DND-41 (cell line): ENCODE measurements around the gene GID8.

Experiments used
- EZH2 ChIP-seq: IDR thresholded peaks from 3 replicates; pipeline ENCODE4 v1.6.1; 2012; ENCODE audit warnings: borderline replicate concordance, low read depth, mild to moderate bottlenecking, moderate library complexity, low read length, inconsistent platforms; ENCODE audit not compliant: severe bottlenecking
- TF ChIP-seq, protein P1 (sequence below): IDR thresholded peaks from 2 replicates; pipeline ENCODE4 v1.5.1; 2012; ENCODE audit warnings: borderline replicate concordance, low read length, moderate library complexity, mild to moderate bottlenecking; ENCODE audit not compliant: poor library complexity, severe bottlenecking; ENCODE audit errors: extremely low read depth

DNA sequence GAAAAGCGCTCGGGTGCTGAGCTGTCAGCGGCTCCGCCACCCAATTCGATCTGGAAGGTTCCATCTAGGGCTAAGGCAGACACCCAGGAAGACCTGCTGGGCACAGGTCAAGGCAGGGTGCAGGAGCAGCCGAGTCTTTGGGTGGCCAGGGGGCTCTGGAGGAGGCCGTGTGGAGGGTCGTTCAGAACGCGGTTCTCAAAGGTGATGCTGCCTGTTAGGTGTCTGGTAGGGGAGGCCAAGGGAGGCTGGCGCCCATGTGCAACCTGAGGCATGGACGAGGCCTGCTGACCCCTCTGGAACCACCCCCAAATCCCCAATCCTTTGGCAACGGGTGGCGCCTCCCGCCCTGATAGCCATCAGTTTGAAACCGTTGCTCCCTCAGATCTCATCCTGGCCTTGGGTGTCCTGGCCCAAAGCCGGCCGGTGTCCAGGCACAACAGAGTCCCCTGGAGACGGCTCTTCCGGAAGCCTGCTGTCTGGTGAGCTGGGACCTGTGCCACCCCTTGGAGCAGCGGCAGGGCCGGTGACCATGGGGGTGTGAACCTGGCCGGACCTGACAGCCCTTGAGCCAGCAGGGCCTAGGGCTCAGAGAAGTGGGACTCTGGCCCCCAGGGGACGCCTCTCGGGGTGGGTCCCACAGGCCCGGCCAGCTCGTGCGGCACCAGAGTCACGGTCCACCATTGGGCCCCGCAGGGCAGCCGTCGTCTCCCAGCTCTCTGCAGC, 25.1 kb downstream of the GID8 start:
- TF ChIP-seq, protein P1, sequence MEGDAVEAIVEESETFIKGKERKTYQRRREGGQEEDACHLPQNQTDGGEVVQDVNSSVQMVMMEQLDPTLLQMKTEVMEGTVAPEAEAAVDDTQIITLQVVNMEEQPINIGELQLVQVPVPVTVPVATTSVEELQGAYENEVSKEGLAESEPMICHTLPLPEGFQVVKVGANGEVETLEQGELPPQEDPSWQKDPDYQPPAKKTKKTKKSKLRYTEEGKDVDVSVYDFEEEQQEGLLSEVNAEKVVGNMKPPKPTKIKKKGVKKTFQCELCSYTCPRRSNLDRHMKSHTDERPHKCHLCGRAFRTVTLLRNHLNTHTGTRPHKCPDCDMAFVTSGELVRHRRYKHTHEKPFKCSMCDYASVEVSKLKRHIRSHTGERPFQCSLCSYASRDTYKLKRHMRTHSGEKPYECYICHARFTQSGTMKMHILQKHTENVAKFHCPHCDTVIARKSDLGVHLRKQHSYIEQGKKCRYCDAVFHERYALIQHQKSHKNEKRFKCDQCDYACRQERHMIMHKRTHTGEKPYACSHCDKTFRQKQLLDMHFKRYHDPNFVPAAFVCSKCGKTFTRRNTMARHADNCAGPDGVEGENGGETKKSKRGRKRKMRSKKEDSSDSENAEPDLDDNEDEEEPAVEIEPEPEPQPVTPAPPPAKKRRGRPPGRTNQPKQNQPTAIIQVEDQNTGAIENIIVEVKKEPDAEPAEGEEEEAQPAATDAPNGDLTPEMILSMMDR = no peak
- no peak for TF ChIP-seq EZH2
